HepG2 (cell line): ENCODE measurements around the gene VASH2. TPM values are rescaled to one million over a fixed set of nuclear protein-coding genes. Genes with fewer than 3 reads are reported as not detected.

ENCODE experiments used
- CCDC6 ChIP-seq: sonication (generic); formaldehyde crosslinking; IDR thresholded peaks from 2 replicates; pipeline ENCODE4 v1.8.1; 2022; ENCODE audit warnings: mild to moderate bottlenecking, missing genetic modification reagents, moderate library complexity
- KDM5A ChIP-seq: fragments of 200-600 bp; sonication (generic); IDR thresholded peaks from 2 replicates; pipeline ENCODE4 v1.7.0; 2018; ENCODE audit warnings: antibody characterized with exemption, mild to moderate bottlenecking, low read length, borderline replicate concordance
- MTA1 ChIP-seq: sonication (generic); formaldehyde crosslinking; IDR thresholded peaks from 2 replicates; pipeline ENCODE4 v1.4.0; 2020; ENCODE audit warnings: missing genetic modification reagents, mild to moderate bottlenecking, borderline replicate concordance
- PPARG ChIP-seq: conservative IDR thresholded peaks from 2 replicates; pipeline ENCODE4 v1.6.1; 2016; ENCODE audit warnings: missing biosample characterization, missing genetic modification reagents
- SIN3B ChIP-seq: fragments of 150-350 bp; IDR thresholded peaks from 2 replicates; pipeline ENCODE4 v1.6.1; 2014; ENCODE audit warnings: low read length
- SRSF9 ChIP-seq: fragments of 200-400 bp; formaldehyde crosslinking; IDR thresholded peaks from 2 replicates; pipeline ENCODE4 v1.6.1; 2018; ENCODE audit warnings: borderline replicate concordance, mild to moderate bottlenecking, low read depth, low read length; ENCODE audit not compliant: insufficient read depth, poor library complexity, severe bottlenecking
- TOE1 ChIP-seq: sonication (generic); formaldehyde crosslinking; IDR thresholded peaks from 2 replicates; pipeline ENCODE4 v1.4.0; 2020; ENCODE audit warnings: mild to moderate bottlenecking, missing genetic modification reagents
- ZBTB3 ChIP-seq: sonication (generic); formaldehyde crosslinking; IDR thresholded peaks from 2 replicates; pipeline ENCODE4 v1.4.0; 2020; ENCODE audit warnings: low read depth, mild to moderate bottlenecking, moderate library complexity, missing genetic modification reagents, borderline replicate concordance
- ZBTB42 ChIP-seq: sonication (generic); formaldehyde crosslinking; IDR thresholded peaks from 2 replicates; pipeline ENCODE4 v1.5.0; 2020; ENCODE audit warnings: mild to moderate bottlenecking, missing genetic modification reagents
- ZFP62 ChIP-seq: sonication (generic); formaldehyde crosslinking; IDR thresholded peaks from 2 replicates; pipeline ENCODE4 v1.4.0; 2020; ENCODE audit warnings: missing genetic modification reagents
- ZFY ChIP-seq: sonication (generic); formaldehyde crosslinking; IDR thresholded peaks from 2 replicates; pipeline ENCODE4 v1.4.0; 2020; ENCODE audit warnings: missing genetic modification reagents
- ZMYM3 ChIP-seq: sonication (generic); formaldehyde crosslinking; IDR thresholded peaks from 2 replicates; pipeline ENCODE4 v1.5.1; 2020; ENCODE audit warnings: mild to moderate bottlenecking, missing genetic modification reagents
- ZNF34 ChIP-seq: sonication (generic); formaldehyde crosslinking; IDR thresholded peaks from 2 replicates; pipeline ENCODE4 v1.4.0; 2020; ENCODE audit warnings: mild to moderate bottlenecking, missing genetic modification reagents, borderline replicate concordance
- ZNF343 ChIP-seq: sonication (generic); formaldehyde crosslinking; IDR thresholded peaks from 2 replicates; pipeline ENCODE4 v1.4.0; 2020; ENCODE audit warnings: mild to moderate bottlenecking, missing genetic modification reagents
- ZNF350 ChIP-seq: sonication (generic); formaldehyde crosslinking; IDR thresholded peaks from 2 replicates; pipeline ENCODE4 v1.4.0; 2020; ENCODE audit warnings: mild to moderate bottlenecking, low read depth, missing genetic modification reagents, borderline replicate concordance
- ZNF432 ChIP-seq: sonication (generic); formaldehyde crosslinking; IDR thresholded peaks from 2 replicates; pipeline ENCODE4 v1.5.0; 2020; ENCODE audit warnings: missing genetic modification reagents, mild to moderate bottlenecking, borderline replicate concordance
- ZNF501 ChIP-seq: sonication (generic); formaldehyde crosslinking; IDR thresholded peaks from 2 replicates; pipeline ENCODE4 v1.5.1; 2020; ENCODE audit warnings: mild to moderate bottlenecking, moderate library complexity, missing genetic modification reagents
- ZNF605 ChIP-seq: sonication (generic); formaldehyde crosslinking; IDR thresholded peaks from 2 replicates; pipeline ENCODE4 v1.8.0; 2022; ENCODE audit warnings: mild to moderate bottlenecking, missing genetic modification reagents
- polyA plus RNA-seq, 8 experiments: library from polyadenylated mRNA; depleted of rRNA in 3 of 8; stranded (reverse) in 7 of 8; unstranded in 1 of 8; fragments of >200 nt; fragmentation: Illumina TruSeq in 4 of 8; extraction: Trizol in 4 of 8; gene quantifications; 2 replicates each; pipeline versions ENCODE4 v1.2.1 to v1.2.3, GENCODE V29; 2011 to 2016; ENCODE audit warnings: low read depth in 4 of 8, missing spikeins in 1 of 8, mixed read lengths in 1 of 8; ENCODE audit not compliant: insufficient read depth in 1 of 8
- total RNA-seq, 5 experiments: library from RNA; depleted of rRNA; stranded (reverse); fragments of >200 nt; fragmentation: Illumina TruSeq; extraction: Trizol; gene quantifications; 2 replicates each; pipeline ENCODE4 v1.2.3, GENCODE V29; 2016; ENCODE audit warnings: low read depth in 1 of 5
- TF ChIP-seq, protein P1 (sequence below): sonication (generic); formaldehyde crosslinking; IDR thresholded peaks from 2 replicates; pipeline ENCODE4 v1.5.0; 2020; ENCODE audit warnings: missing genetic modification reagents
- TF ChIP-seq, protein P2 (sequence below): sonication (generic); formaldehyde crosslinking; IDR thresholded peaks from 2 replicates; pipeline ENCODE4 v1.4.0; 2020; ENCODE audit warnings: missing genetic modification reagents, borderline replicate concordance

VASH2 gene
- total and polyA plus RNA-seq, 2 of the 13 experiments (the other 11 are each of a cell fraction or from before 2014, with no cell fraction given), result 0.44 to 1.00 TPM

DNA sequence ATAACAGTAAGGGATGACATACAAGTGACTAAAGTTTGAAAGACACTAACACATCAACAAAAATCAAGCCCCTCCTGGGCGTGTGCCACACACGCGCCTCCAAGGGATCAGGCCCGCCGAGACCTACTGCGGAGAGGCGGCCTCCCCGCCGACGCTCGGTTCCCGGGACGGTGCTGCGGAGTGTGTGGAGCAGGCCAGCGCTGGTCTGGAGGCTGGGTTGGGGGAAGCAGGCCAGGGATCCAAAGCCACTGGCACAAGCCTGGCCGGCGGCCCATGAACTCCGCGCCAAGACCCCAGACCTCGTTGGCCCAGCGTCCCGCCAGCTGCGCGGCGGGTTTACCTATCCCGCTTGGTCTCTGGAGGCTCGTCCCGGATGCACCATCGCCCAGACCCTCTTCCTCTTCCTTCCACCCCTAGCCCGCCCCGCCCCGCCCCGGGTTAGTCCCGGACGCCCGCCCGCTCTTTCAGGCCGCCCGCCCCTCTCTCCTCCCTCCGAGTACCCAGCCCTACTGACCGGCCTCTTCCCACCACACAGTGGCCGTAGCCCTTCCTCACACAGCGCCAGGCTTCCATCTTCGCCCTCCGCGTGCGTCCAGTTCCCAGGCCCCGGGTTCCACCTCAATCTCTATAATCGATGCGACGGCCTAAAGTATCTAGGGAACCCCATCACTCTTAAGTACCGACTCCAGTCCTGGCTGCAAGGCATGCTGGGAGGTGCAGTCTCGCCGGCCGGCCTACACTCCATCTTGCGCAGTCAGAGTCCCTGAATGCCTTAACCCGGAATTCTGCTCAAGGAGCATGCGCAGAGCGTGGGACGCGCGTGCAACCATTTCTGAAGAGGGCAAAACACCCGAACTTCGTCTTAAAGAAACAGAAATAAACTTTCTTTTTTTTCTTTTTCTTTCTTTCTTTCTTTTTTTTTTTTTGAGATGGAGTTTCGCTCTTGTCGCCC, 65.0 kb downstream of the VASH2 start, which contains the start of gene ANGEL2 (continued):
- TF ChIP-seq ZNF34 (no peak; the same call in 1 of the 2 replicates), MTA1 (CRISPR knock-in tag) (0 out of 2 replicates have a peak, but pooled peaks have one; percentile 30), ZBTB42 (CRISPR knock-in tag) (no peak), CCDC6 (no peak), ZFY (CRISPR knock-in tag) (peak; percentile 96), PPARG (0 out of 2 replicates have a peak, but pooled peaks have one; percentile 26), ZFP62 (CRISPR knock-in tag) (no peak), ZNF343 (CRISPR knock-in tag) (no peak), ZNF501 (CRISPR knock-in tag) (no peak), SIN3B (no peak), SRSF9 (no peak), ZBTB3 (CRISPR knock-in tag) (no peak), ZMYM3 (CRISPR knock-in tag) (no peak), ZNF605 (peak; percentile 42; the same call in 1 of the 2 replicates), KDM5A (peak; percentile 62; the same call in 1 of the 2 replicates), TOE1 (no peak), ZNF350 (CRISPR knock-in tag) (peak; percentile 86; the same call in 1 of the 2 replicates), ZNF432 (no peak)
- TF ChIP-seq, protein P1, sequence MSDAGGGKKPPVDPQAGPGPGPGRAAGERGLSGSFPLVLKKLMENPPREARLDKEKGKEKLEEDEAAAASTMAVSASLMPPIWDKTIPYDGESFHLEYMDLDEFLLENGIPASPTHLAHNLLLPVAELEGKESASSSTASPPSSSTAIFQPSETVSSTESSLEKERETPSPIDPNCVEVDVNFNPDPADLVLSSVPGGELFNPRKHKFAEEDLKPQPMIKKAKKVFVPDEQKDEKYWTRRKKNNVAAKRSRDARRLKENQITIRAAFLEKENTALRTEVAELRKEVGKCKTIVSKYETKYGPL (CRISPR knock-in tag), result no peak
- TF ChIP-seq, protein P2, sequence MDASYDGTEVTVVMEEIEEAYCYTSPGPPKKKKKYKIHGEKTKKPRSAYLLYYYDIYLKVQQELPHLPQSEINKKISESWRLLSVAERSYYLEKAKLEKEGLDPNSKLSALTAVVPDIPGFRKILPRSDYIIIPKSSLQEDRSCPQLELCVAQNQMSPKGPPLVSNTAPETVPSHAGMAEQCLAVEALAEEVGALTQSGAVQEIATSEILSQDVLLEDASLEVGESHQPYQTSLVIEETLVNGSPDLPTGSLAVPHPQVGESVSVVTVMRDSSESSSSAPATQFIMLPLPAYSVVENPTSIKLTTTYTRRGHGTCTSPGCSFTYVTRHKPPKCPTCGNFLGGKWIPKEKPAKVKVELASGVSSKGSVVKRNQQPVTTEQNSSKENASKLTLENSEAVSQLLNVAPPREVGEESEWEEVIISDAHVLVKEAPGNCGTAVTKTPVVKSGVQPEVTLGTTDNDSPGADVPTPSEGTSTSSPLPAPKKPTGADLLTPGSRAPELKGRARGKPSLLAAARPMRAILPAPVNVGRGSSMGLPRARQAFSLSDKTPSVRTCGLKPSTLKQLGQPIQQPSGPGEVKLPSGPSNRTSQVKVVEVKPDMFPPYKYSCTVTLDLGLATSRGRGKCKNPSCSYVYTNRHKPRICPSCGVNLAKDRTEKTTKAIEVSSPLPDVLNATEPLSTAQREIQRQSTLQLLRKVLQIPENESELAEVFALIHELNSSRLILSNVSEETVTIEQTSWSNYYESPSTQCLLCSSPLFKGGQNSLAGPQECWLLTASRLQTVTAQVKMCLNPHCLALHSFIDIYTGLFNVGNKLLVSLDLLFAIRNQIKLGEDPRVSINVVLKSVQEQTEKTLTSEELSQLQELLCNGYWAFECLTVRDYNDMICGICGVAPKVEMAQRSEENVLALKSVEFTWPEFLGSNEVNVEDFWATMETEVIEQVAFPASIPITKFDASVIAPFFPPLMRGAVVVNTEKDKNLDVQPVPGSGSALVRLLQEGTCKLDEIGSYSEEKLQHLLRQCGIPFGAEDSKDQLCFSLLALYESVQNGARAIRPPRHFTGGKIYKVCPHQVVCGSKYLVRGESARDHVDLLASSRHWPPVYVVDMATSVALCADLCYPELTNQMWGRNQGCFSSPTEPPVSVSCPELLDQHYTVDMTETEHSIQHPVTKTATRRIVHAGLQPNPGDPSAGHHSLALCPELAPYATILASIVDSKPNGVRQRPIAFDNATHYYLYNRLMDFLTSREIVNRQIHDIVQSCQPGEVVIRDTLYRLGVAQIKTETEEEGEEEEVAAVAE (CRISPR knock-in tag), result 0 out of 2 replicates have a peak, but pooled peaks have one; percentile 54
